Pancreas (tissue), 10 donors: Measurements from ENCODE around the gene SLF1. TPM values are rescaled to one million over a fixed set of nuclear protein-coding genes. Genes with fewer than 3 reads are reported as not detected.

ENCODE experiments used
- ATAC-seq, 4 donors: fragments of 200-7000 bp; cut with Tn5 transposase; one replicate each; pipeline versions ENCODE4 v1.8.0 to v1.9.1; 2020; ENCODE audit warnings: mild to moderate bottlenecking in 4 of 4, moderate library complexity in 4 of 4
- DNase-seq, 6 donors: peaks; one replicate each; pipeline ENCODE4 v3.0.0-alpha.2; 2020
- FAIRE-seq: peaks from 2 replicates; lab custom pipeline; 2012; peaks lifted over from hg19 to GRCh38; lab: Jason Lieb, UNC
- H3K27ac ChIP-seq, 4 donors: fragments of 200-600 bp; sonication (generic); 1 replicate in 3 of 4; 2 replicates in 1 of 4; pipeline versions ENCODE4 v1.5.0 to v1.8.0; 2020
- H3K27me3 ChIP-seq, 4 donors: fragments of 200-600 bp; one replicate each; pipeline ENCODE4 v1.8.0; 2021
- H3K36me3 ChIP-seq, 3 donors: fragments of 200-600 bp; sonication (generic) in 1 of 3; one replicate each; pipeline versions ENCODE4 v1.5.0 to v1.8.0; 2020 to 2021
- H3K4me1 ChIP-seq, 3 donors: fragments of 200-600 bp; one replicate each; pipeline ENCODE4 v1.8.0; 2021
- H3K4me3 ChIP-seq, 4 donors: fragments of 200-600 bp; sonication (generic) in 2 of 4; one replicate each; pipeline versions ENCODE4 v1.5.0 to v1.8.0; 2020 to 2021
- H3K9me3 ChIP-seq, 4 donors: fragments of 200-600 bp; one replicate each; pipeline ENCODE4 v1.8.0; 2021
- WGBS, 2 donors: extraction: QIAGEN DNeasy Blood & Tissue Kit; methylation state at CpG; one replicate each; pipeline ENCODE4 v1.1.7; 2013; 5-methylcytosine and 5-hydroxymethylcytosine counted together
- intact Hi-C, 3 donors: fragments of 100-400 bp; cut with DNase I; formaldehyde crosslinking; loops; one replicate each; pipeline versions ENCODE4 v1.11.1 to v1.14.2; 2022
- polyA plus RNA-seq, 2 donors: library from polyadenylated mRNA; stranded (reverse); fragments of 200-250 nt; gene quantifications; one replicate each; pipeline ENCODE4 v1.2.3, GENCODE V29; 2013
- total RNA-seq, 6 donors: library from RNA; stranded (reverse); fragmentation: NEBNext Ultra II Directional in 4 of 6; extraction: Animal tissue kit (Norgen Biotek cat#: 25700) in 4 of 6; gene quantifications; one replicate each; pipeline versions ENCODE4 v1.2.1 to v1.2.4, GENCODE V29; 2021 to 2023
- TF ChIP-seq, protein P1 (sequence below), 4 donors: fragments of 200-600 bp; sonication (generic) in 3 of 4; IDR thresholded peaks; one replicate each; pipeline versions ENCODE4 v1.5.0 to v1.8.0; 2021; ENCODE audit warnings: antibody characterized with exemption in 4 of 4
- donor health status: healthy with polysubstance abuse.
- donor health status: DM: no; HTN: no; CAD: no; lungs with moderate emphysema.
- donor health status: DM: no; HTN: no; CAD: no.
- donor health status: control.
- donor health status: control.
- donor health status: Bipolar disorder and iron deficiency.
- donor health status: DM: yes; HTN: yes; CAD: no.
- donor health status: DM: no; HTN: no; CAD: no.
- donor health status: DM: no; HTN: no; CAD: no.
- donor health status: DM: yes; HTN: yes; CAD: no.

The SLF1 gene
- total and polyA plus RNA-seq, 8 donors = 1.1 to 3.9 (median 2.1) TPM

DNA sequence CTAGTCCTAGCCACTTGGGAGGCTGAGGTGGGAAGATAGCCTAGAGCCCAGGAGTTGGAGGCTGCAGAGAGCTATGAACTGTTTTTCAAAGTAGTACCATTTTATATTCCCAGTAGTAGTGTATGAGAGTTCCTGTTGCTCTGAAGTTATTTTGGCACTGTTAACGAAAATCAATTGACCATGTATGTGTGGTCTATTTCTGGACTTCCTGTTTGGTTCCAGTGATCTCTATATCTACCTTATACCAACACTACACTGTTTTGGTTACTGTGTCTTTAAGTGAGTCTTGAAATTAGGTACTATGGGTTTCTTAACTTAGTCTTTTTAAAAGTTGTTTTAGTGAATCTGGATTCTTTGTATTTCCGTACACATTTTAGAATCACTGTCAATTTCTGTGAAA is 13.6 kb downstream of the SLF1 start:
- no peak for DNase-seq
- Histone ChIP-seq H3K4me1 (no peaks in the 10 kb centered on the region), H3K36me3 (no peaks in the 10 kb centered on the region), H3K9me3 (no peaks in the 10 kb centered on the region), H3K27ac (no peak overlapping the region), H3K27me3 (no peaks in the 10 kb centered on the region), H3K4me3 (no peak overlapping the region)
- intact Hi-C loops = no loop called here
- TF ChIP-seq, protein P1, sequence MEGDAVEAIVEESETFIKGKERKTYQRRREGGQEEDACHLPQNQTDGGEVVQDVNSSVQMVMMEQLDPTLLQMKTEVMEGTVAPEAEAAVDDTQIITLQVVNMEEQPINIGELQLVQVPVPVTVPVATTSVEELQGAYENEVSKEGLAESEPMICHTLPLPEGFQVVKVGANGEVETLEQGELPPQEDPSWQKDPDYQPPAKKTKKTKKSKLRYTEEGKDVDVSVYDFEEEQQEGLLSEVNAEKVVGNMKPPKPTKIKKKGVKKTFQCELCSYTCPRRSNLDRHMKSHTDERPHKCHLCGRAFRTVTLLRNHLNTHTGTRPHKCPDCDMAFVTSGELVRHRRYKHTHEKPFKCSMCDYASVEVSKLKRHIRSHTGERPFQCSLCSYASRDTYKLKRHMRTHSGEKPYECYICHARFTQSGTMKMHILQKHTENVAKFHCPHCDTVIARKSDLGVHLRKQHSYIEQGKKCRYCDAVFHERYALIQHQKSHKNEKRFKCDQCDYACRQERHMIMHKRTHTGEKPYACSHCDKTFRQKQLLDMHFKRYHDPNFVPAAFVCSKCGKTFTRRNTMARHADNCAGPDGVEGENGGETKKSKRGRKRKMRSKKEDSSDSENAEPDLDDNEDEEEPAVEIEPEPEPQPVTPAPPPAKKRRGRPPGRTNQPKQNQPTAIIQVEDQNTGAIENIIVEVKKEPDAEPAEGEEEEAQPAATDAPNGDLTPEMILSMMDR (IDR thresholded peaks at IDR 0.05) = no peak
- FAIRE-seq = no peak
- no peak for ATAC-seq
- WGBS, 2 donors = 63 to 84% methylated on average over 2 of the region's 2 CpGs

DNA sequence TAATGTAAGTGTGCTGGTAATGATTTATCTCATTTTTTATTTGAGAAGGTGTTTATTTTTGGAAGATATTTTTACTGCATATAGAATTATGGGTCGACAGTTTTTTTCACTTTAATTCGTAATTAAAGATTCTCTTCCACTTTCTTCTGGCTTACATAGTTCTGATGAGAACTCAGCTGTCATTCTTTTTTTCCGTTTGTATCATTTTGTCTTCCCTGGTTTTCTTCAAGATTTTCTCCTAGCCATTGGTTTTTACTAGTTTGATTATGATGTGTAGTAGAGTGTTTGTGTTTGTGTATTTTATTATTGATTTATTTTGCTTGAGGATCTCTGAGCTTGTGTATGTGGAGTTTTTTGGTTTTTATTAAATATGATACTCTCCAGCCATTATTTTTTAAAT is 21.7 kb downstream of the SLF1 start:
- WGBS, 2 donors = 96 to 98% methylated on average over 3 of the region's 3 CpGs
- H3K9me3 ChIP-seq = peaks cover 0 to 6% (median 0%) of the 10 kb centered on the region in 4 donors
- no peak for DNase-seq
- no peaks in the 10 kb centered on the region for H3K27me3 ChIP-seq
- TF ChIP-seq, protein P1 (IDR thresholded peaks at IDR 0.05) = no peak
- H3K27ac ChIP-seq = no peak overlapping the region
- no peak for FAIRE-seq
- no peak for ATAC-seq
- intact Hi-C loops = no loop called here
- H3K4me1 ChIP-seq = no peaks in the 10 kb centered on the region
- no peaks in the 10 kb centered on the region for H3K36me3 ChIP-seq
- H3K4me3 ChIP-seq = no peak overlapping the region

DNA sequence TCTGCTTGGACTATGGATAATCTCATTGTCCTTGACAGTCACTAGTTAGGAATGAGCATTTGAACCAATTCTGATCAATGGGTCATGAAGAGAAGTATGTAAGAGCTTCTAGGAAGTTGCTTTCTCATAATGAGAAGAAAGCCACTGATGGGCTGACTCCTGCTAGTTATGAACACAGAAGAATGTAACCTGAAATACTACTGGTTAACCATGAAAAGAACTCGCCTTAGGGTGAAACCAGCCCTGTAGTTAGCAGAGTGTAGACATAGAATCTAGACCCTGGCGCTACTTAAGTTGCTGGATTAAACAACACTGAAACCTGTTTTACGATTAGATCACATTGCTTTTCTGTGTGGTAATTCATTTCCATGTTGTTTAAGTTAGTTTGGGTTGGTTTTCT is 26.6 kb downstream of the SLF1 start:
- intact Hi-C loops = no loop called here

DNA sequence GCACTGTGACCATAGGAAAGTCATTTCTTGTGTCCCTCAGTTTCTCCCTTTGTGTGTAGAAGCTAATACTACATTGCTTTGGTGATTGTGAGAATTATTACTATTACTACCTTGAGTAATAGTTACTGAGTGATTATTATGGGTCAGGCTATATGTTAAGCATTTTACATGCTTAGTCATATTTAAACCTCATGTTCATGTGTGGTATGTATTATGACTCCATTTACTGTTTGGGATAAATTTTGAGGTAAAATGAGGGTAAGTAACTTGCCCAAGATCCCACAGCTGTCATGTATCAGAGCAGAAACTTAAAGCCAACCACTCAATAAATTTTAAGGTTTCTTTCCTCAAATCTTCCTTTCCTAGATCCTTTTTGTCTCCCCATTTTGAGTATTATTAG is 28.3 kb downstream of the SLF1 start:
- ATAC-seq (no peak), FAIRE-seq (no peak), DNase-seq (no peak)
- H3K4me3 ChIP-seq = no peak overlapping the region
- no peak overlapping the region for H3K27ac ChIP-seq
- TF ChIP-seq, protein P1 (IDR thresholded peaks at IDR 0.05) = no peak
- no peaks in the 10 kb centered on the region for H3K36me3 ChIP-seq
- no peaks in the 10 kb centered on the region for H3K27me3 ChIP-seq
- no peaks in the 10 kb centered on the region for H3K4me1 ChIP-seq
- intact Hi-C loops = no loop called here
- no peaks in the 10 kb centered on the region for H3K9me3 ChIP-seq

More for the DNA sequence above, 26.6 kb downstream of the SLF1 start:
- Histone ChIP-seq H3K4me3 (no peak overlapping the region), H3K4me1 (no peaks in the 10 kb centered on the region), H3K27me3 (no peaks in the 10 kb centered on the region), H3K9me3 (peaks cover 0 to 5% (median 0%) of the 10 kb centered on the region in 4 donors), H3K27ac (no peak overlapping the region), H3K36me3 (no peaks in the 10 kb centered on the region)
- FAIRE-seq = no peak
- TF ChIP-seq, protein P1 (IDR thresholded peaks at IDR 0.05) = no peak
- ATAC-seq = no peak
- WGBS, 2 donors = 92 to 96% methylated on average over 3 of the region's 3 CpGs
- DNase-seq = no peak

DNA sequence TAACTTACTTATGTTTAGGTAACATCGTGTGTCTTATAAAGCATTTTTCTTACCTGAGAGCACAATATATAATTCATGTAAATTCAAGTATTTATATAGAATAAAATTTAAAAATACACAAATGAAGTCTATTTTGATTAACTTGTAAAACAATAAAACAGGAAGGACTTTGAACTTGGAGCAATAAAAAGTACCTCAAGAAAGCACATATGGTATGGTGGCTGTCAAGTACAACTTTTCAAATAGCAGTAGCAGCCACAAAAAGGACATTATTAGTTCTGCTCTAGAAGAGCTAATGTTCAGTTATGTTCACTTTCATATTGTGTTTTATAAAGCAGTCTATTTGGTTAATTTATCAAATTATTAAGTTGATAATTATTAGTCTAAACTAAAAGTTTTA is 31.4 kb downstream of the SLF1 start:
- Histone ChIP-seq H3K27ac (no peak overlapping the region), H3K4me1 (no peaks in the 10 kb centered on the region), H3K4me3 (no peak overlapping the region), H3K9me3 (no peaks in the 10 kb centered on the region), H3K36me3 (no peaks in the 10 kb centered on the region), H3K27me3 (no peaks in the 10 kb centered on the region)
- TF ChIP-seq, protein P1 (IDR thresholded peaks at IDR 0.05) = no peak
- FAIRE-seq = no peak
- no peak for ATAC-seq
- intact Hi-C loops = no loop called here
- WGBS, 2 donors = 94 to 96% methylated on average over 1 of the region's 1 CpG
- no peak for DNase-seq
